BJ (cell line): ENCODE measurements around the gene TBL2. TPM values are rescaled to one million over a fixed set of nuclear protein-coding genes. Genes with fewer than 3 reads are reported as not detected.
A peak's percentile ranks its signal among the peaks of the same experiment; 100 is the strongest.

Experiments
- CTCF ChIA-PET: fragments of 350-600 bp; formaldehyde crosslinking; extraction: SDS; loops from one replicate; lab custom pipeline; 2021; ENCODE audit warnings: antibody characterized with exemption, inconsistent platforms; lab: Yijun Ruan, JAX
- POLR2A ChIA-PET: fragments of 300-600 bp; sonication (Branson Sonifier 250); formaldehyde crosslinking; extraction: SDS; loops from one replicate; lab custom pipeline; 2021; ENCODE audit warnings: antibody characterized with exemption; lab: Charles Lee
- DNase-seq: peaks from one replicate; pipeline ENCODE4 v3.0.0-alpha.2; 2011; ENCODE audit warnings: low read depth
- H3K27me3 ChIP-seq: 2 replicates; pipeline ENCODE4 v1.6.0; 2011; ENCODE audit warnings: low read length; ENCODE audit not compliant: control insufficient read depth, insufficient read depth
- H3K36me3 ChIP-seq: 2 replicates; pipeline ENCODE4 v1.5.1; 2011; ENCODE audit warnings: low read length; ENCODE audit not compliant: control insufficient read depth, insufficient read depth
- H3K4me3 ChIP-seq: 2 replicates; pipeline ENCODE4 v1.5.1; 2011; ENCODE audit warnings: low read depth, mild to moderate bottlenecking, control low read depth, low read length
- CTCF ChIP-seq: IDR thresholded peaks from 2 replicates; pipeline ENCODE4 v1.5.1; 2011; ENCODE audit warnings: low read depth, mild to moderate bottlenecking, control low read depth, inconsistent platforms, low read length, moderate library complexity; ENCODE audit not compliant: insufficient read depth
- polyA plus RNA-seq: library from polyadenylated mRNA; depleted of rRNA; stranded (reverse); fragments of >200 nt; gene quantifications from 2 replicates; pipeline ENCODE4 v1.2.3, GENCODE V29; 2011

Gene TBL2
- polyA plus RNA-seq, 1 experiment, result 63.7 TPM

- ChIA-PET CTCF (interaction anchor here (2.0 kb wide), 1 partner anchor 38 kb away, joined by 4 read pairs; no protein-coding TSS in a partner anchor), POLR2A (no interaction called here)
- Histone ChIP-seq H3K27me3 (no peaks in the 10 kb centered on the region), H3K36me3 (0 out of 2 replicates have a peak, but pooled peaks cover 1% of the 10 kb centered on the region), H3K4me3 (peak within 1 kb of the TSS; percentile 52)
- TF ChIP-seq CTCF, result peak; percentile 32; the same call in 1 of the 2 replicates
- peak; percentile 86 for DNase-seq
Observed at GRCh38 chr7:73522105-73522872, 56.1 kb downstream of the TBL2 start, which contains the start of gene BAZ1B. Gene BAZ1B (minus strand): TSS chr7:73522293. CDS start chr7:73521933, 360 bp downstream.

GRCh38 chr7:73521636-73522104, 56.7 kb downstream of the TBL2 start:
- peak overlapping the region; percentile 52 for H3K4me3 ChIP-seq
- H3K27me3 ChIP-seq, result no peaks in the 10 kb centered on the region
- TF ChIP-seq CTCF, result no peak
- no peak for DNase-seq
- ChIA-PET POLR2A (no interaction called here), CTCF (interaction anchor here (1.5 to 2.0 kb wide), 2 partner anchors 38 to 204 kb away, joined by 3 to 4 read pairs; no protein-coding TSS in a partner anchor)
- H3K36me3 ChIP-seq, result peaks cover 3% of the 10 kb centered on the region; the same call in 1 of the 2 replicates

- Histone ChIP-seq H3K36me3 (peaks cover 3% of the 10 kb centered on the region; the same call in 1 of the 2 replicates), H3K4me3 (peak overlapping the region; percentile 52), H3K27me3 (no peaks in the 10 kb centered on the region)
- no peak for TF ChIP-seq CTCF
- ChIA-PET POLR2A (interaction anchor here (0.5 to 0.7 kb wide), 2 partner anchors 41 to 213 kb away, joined by 3 read pairs; no protein-coding TSS in a partner anchor), CTCF (interaction anchor here (1.5 to 2.0 kb wide), 2 partner anchors 39 to 204 kb away, joined by 3 to 4 read pairs; no protein-coding TSS in a partner anchor)
- no peak for DNase-seq
Observed at GRCh38 chr7:73520673-73521635, 57.4 kb downstream of the TBL2 start.

- ChIA-PET CTCF (interaction anchor here (1.5 kb wide), 1 partner anchor 205 kb away, joined by 3 read pairs; no protein-coding TSS in a partner anchor), POLR2A (no interaction called here)
- TF ChIP-seq CTCF, result no peak
- no peak for DNase-seq
- H3K4me3 ChIP-seq, result peak overlapping the region; percentile 52
- H3K36me3 ChIP-seq, result peaks cover 5% of the 10 kb centered on the region; the same call in 1 of the 2 replicates
- no peaks in the 10 kb centered on the region for H3K27me3 ChIP-seq
Observed at GRCh38 chr7:73519867-73520672, 58.3 kb downstream of the TBL2 start.
